HCT116 (cell line): ENCODE results near the gene TYK2. TPM values are rescaled to one million over a fixed set of nuclear protein-coding genes. Genes with fewer than 3 reads are reported as not detected.
A peak's percentile ranks its signal among the peaks of the same experiment; 100 is the strongest.

Experiments
- ATAC-seq: fragments of 200-7000 bp; cut with Tn5 transposase; 2 replicates; pipeline ENCODE4 v1.9.1; 2020; ENCODE audit warnings: mild to moderate bottlenecking, moderate library complexity
- BruUV-seq: library from RNA; stranded (reverse); fragments of 400-500 nt; replicated peaks from 2 replicates; lab custom pipeline; 2021; lab: Mats Ljungman, UMichigan
- CTCF ChIA-PET: fragments of 300-600 bp; sonication (Branson Sonifier 250); formaldehyde crosslinking; loops from one replicate; lab custom pipeline; 2021; ENCODE audit warnings: antibody characterized with exemption; lab: Charles Lee
- POLR2A ChIA-PET: fragments of 300-600, 350-600 bp; sonication (Branson Sonifier 250); formaldehyde crosslinking; loops from one replicate; lab custom pipeline; 2021; ENCODE audit warnings: antibody characterized with exemption; lab: Charles Lee
- RAD21 ChIA-PET, 2 experiments: fragments of 300-600 bp; sonication (Branson Sonifier 250); formaldehyde crosslinking; loops; one replicate each; lab custom pipeline; 2023; ENCODE audit warnings: low total read pairs in 2 of 2; ENCODE audit not compliant: uncharacterized antibody in 2 of 2, unreplicated experiment in 2 of 2, low non-redundant PET in 1 of 2; lab: Charles Lee
- DNase-seq: peaks from one replicate; pipeline ENCODE4 v3.0.0-alpha.2; 2010; ENCODE audit warnings: low read depth, low spot score
- H2AFZ ChIP-seq: fragments of 200-600 bp; shearing (Covaris generic), sonication (generic); 2 replicates; pipeline ENCODE4 v1.6.1; 2017; ENCODE audit warnings: low read depth, mixed run types, mixed read lengths, antibody characterized with exemption, low read length; ENCODE audit not compliant: poor library complexity, severe bottlenecking
- H3K27ac ChIP-seq: 2 replicates; pipeline ENCODE4 v1.5.1; 2012; ENCODE audit warnings: low read depth, low read length
- H3K27me3 ChIP-seq: fragments of 200-600 bp; sonication (generic); 2 replicates; pipeline ENCODE4 v1.6.1; 2016; ENCODE audit warnings: mixed run types, low read length, mixed read lengths; ENCODE audit not compliant: insufficient read depth
- H3K36me3 ChIP-seq, 2 experiments: fragments of 200-500 bp in 1 of 2; fragments of 200-600 bp in 1 of 2; sonication (Bioruptor generic) in 1 of 2; sonication (generic) in 1 of 2; 2 replicates each; pipeline versions ENCODE4 v1.5.1 to v1.6.1; 2014 to 2016; ENCODE audit warnings: low read length in 2 of 2, inconsistent platforms in 1 of 2, mixed read lengths in 1 of 2, mixed run types in 1 of 2; ENCODE audit not compliant: insufficient read depth in 2 of 2, control insufficient read depth in 1 of 2
- H3K4me1 ChIP-seq, 2 experiments: fragments of 200-600 bp in 1 of 2; sonication (generic) in 1 of 2; 2 replicates each; pipeline versions ENCODE4 v1.5.1 to v1.6.1; 2012 to 2017; ENCODE audit warnings: low read length in 2 of 2, inconsistent platforms in 1 of 2, mild to moderate bottlenecking in 1 of 2, mixed read lengths in 1 of 2, mixed run types in 1 of 2, moderate library complexity in 1 of 2; ENCODE audit not compliant: insufficient read depth in 2 of 2, control insufficient read depth in 1 of 2
- H3K4me2 ChIP-seq: fragments of 200-600 bp; sonication (generic); 2 replicates; pipeline ENCODE4 v1.6.1; 2017; ENCODE audit warnings: mixed run types, low read length, mixed read lengths
- H3K4me3 ChIP-seq, 2 experiments: fragments of 200-600 bp in 1 of 2; sonication (generic) in 1 of 2; replicated peaks in 1 of 2; 2 replicates each; pipeline ENCODE4 v1.5.1; 2011 to 2016; ENCODE audit warnings: low read length in 2 of 2, control low read depth in 1 of 2, low read depth in 1 of 2, mild to moderate bottlenecking in 1 of 2, mixed read lengths in 1 of 2, mixed run types in 1 of 2
- H3K79me2 ChIP-seq: fragments of 200-600 bp; sonication (generic); 2 replicates; pipeline ENCODE4 v1.6.1; 2017; ENCODE audit warnings: mild to moderate bottlenecking, mixed run types, low read length, moderate library complexity, mixed read lengths; ENCODE audit not compliant: insufficient read depth
- H3K9ac ChIP-seq: fragments of 200-600 bp; sonication (generic); 2 replicates; pipeline ENCODE4 v1.6.1; 2016; ENCODE audit warnings: low read length, mixed read lengths
- H3K9me2 ChIP-seq: fragments of 200-600 bp; sonication (generic), shearing (Covaris generic); 2 replicates; pipeline ENCODE4 v1.6.1; 2017; ENCODE audit warnings: mixed run types, mild to moderate bottlenecking, moderate library complexity; ENCODE audit not compliant: insufficient read depth
- H3K9me3 ChIP-seq, 2 experiments: fragments of 200-500 bp in 1 of 2; fragments of 200-600 bp in 1 of 2; sonication (Bioruptor generic) in 1 of 2; sonication (generic) in 1 of 2; 2 replicates each; pipeline ENCODE4 v1.6.1; 2014 to 2017; ENCODE audit warnings: low read length in 2 of 2, mixed read lengths in 2 of 2, inconsistent platforms in 1 of 2, low read depth in 1 of 2, mild to moderate bottlenecking in 1 of 2, mixed run types in 1 of 2, moderate library complexity in 1 of 2; ENCODE audit not compliant: control insufficient read depth in 1 of 2, insufficient read depth in 1 of 2
- H4K20me1 ChIP-seq: fragments of 200-600 bp; sonication (generic), shearing (Covaris generic); 2 replicates; pipeline ENCODE4 v1.6.1; 2017; ENCODE audit warnings: mixed run types, mild to moderate bottlenecking, moderate library complexity; ENCODE audit not compliant: insufficient read depth
- CEBPB ChIP-seq: IDR thresholded peaks from 2 replicates; pipeline ENCODE4 v1.6.1; 2012; ENCODE audit warnings: low read depth
- EGR1 ChIP-seq: IDR thresholded peaks from 2 replicates; pipeline ENCODE4 v1.6.1; 2012; ENCODE audit warnings: low read depth
- ELF1 ChIP-seq: IDR thresholded peaks from 2 replicates; pipeline ENCODE4 v1.6.1; 2012; ENCODE audit warnings: low read depth, borderline replicate concordance
- EZH2 ChIP-seq: fragments of 200-600 bp; sonication (generic); IDR thresholded peaks from 2 replicates; pipeline ENCODE4 v1.6.1; 2017; ENCODE audit warnings: antibody characterized with exemption, mixed run types
- EZH2phosphoT487 ChIP-seq: fragments of 200-600 bp; IDR thresholded peaks from 2 replicates; pipeline ENCODE4 v1.6.1; 2018; ENCODE audit warnings: antibody characterized with exemption, borderline replicate concordance
- FOSL1 ChIP-seq: IDR thresholded peaks from 2 replicates; pipeline ENCODE4 v1.6.1; 2012; ENCODE audit warnings: low read depth
- JUND ChIP-seq: IDR thresholded peaks from 2 replicates; pipeline ENCODE4 v1.6.1; 2012
- POLR2A ChIP-seq: IDR thresholded peaks from 2 replicates; pipeline ENCODE4 v1.7.0; 2011; ENCODE audit warnings: borderline replicate concordance; ENCODE audit not compliant: insufficient read depth, insufficient read length; ENCODE audit errors: extremely low read depth
- POLR2AphosphoS5 ChIP-seq: IDR thresholded peaks from 2 replicates; pipeline ENCODE4 v1.6.1; 2011; ENCODE audit warnings: mild to moderate bottlenecking, low read depth, low read length, moderate library complexity
- RAD21 ChIP-seq: IDR thresholded peaks from 2 replicates; pipeline ENCODE4 v1.6.1; 2012; ENCODE audit warnings: low read depth, mild to moderate bottlenecking
- SIN3A ChIP-seq: IDR thresholded peaks from 2 replicates; pipeline ENCODE4 v1.6.1; 2012; ENCODE audit warnings: low read depth
- SRF ChIP-seq: IDR thresholded peaks from 2 replicates; pipeline ENCODE4 v1.6.1; 2012; ENCODE audit warnings: low read depth
- TCF7L2 ChIP-seq: IDR thresholded peaks from 2 replicates; pipeline ENCODE4 v1.7.0; 2011; ENCODE audit warnings: borderline replicate concordance, inconsistent platforms; ENCODE audit not compliant: insufficient read depth, insufficient read length; ENCODE audit errors: extremely low read depth
- YY1 ChIP-seq: IDR thresholded peaks from 2 replicates; pipeline ENCODE4 v1.6.1; 2011; ENCODE audit warnings: low read length, low read depth, moderate library complexity, mild to moderate bottlenecking; ENCODE audit not compliant: insufficient replicate concordance; ENCODE audit errors: extremely low read depth
- ZFX ChIP-seq: fragments of 450-650 bp; IDR thresholded peaks from 2 replicates; pipeline ENCODE4 v1.6.1; 2017
- ZNF274 ChIP-seq: fragments of 200-500 bp; sonication (Bioruptor generic); IDR thresholded peaks from 2 replicates; pipeline ENCODE4 v1.6.1; 2014; ENCODE audit warnings: mild to moderate bottlenecking, low read depth, low read length, inconsistent platforms
- intact Hi-C: fragments of 100-400 bp; cut with micrococcal nuclease; formaldehyde crosslinking; loops from 2 replicates; pipeline ENCODE4 v1.10.0; 2022
- total RNA-seq: library from RNA; stranded (reverse); gene quantifications from one replicate; pipeline ENCODE4 v1.2.1, GENCODE V29; 2021; ENCODE audit not compliant: unreplicated experiment
- TF ChIP-seq, protein P1 (sequence below): IDR thresholded peaks from 2 replicates; pipeline ENCODE4 v1.6.1; 2011; ENCODE audit warnings: mild to moderate bottlenecking, low read length, moderate library complexity; ENCODE audit not compliant: insufficient replicate concordance; ENCODE audit errors: extremely low read depth
- TF ChIP-seq, protein P2 (sequence below), 3 experiments: fragments of 200-600 bp in 1 of 3; sonication (generic) in 1 of 3; IDR thresholded peaks in 2 of 3; conservative IDR thresholded peaks in 1 of 3; 2 replicates each; pipeline ENCODE4 v1.5.1; 2012 to 2017; ENCODE audit warnings: low read depth in 2 of 3, low read length in 2 of 3, antibody characterized with exemption in 1 of 3, borderline replicate concordance in 1 of 3, control low read depth in 1 of 3, mild to moderate bottlenecking in 1 of 3, mixed read lengths in 1 of 3, mixed run types in 1 of 3, moderate library complexity in 1 of 3; ENCODE audit not compliant: insufficient read depth in 1 of 3
- TF ChIP-seq, protein P3 (sequence below): IDR thresholded peaks from 2 replicates; pipeline ENCODE4 v1.6.1; 2012
- TF ChIP-seq, protein P4 (sequence below): IDR thresholded peaks from 2 replicates; pipeline ENCODE4 v1.6.1; 2012

Gene TYK2
- total RNA-seq, 1 experiment from 2014 or later, result 110 TPM

DNA sequence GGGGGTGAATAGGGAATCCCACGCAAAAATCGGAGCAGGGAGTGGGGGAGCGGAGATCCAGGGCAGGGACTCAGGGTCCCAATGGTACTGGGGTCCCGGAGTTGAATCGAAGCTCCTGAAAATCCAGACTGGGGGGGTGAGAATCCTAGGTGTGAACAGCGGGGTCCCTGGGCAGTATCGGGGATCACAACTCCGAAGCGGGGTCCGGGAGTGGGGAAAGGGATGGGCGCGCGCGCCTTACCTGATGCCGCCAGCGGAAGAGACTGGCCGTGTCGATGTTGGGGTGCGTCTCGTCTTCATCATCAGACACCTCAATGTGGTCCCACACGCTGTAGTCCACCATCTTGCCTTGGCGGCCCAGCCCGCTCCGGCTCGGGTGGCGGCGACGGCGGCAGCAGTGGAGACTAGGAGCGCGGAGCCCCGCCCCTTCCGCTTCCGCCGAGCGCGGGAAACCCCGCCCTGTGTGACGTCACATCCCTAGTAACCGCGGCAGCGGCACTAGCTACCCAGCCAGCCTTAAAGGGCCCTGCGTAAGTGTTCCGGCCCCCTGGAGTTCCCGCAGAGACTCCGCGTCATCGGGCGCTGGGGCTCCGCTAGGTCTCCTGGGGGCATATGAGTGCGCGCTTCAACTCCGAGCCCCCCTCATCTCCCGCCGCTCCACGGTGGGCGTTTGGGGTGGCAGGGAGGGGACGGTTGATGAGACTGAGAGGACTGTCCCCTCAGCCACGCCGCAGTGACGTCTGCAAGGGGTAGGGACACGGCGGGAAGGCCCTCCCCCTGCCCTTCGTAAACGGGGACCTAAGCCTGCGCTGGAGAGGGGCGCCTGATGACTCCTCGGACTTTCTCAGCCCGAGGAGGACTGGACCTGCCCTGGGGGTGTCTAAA, 23.0 kb upstream of the TYK2 start, which contains the start of gene CDC37:
Gene CDC37, minus strand, starts transcription at position 406 of the 885 bp plus-strand sequence. Its CDS starts 63 bp downstream, at position 343.
- CTCF ChIA-PET, result interaction anchor here (0.5 to 4.4 kb wide), 17 partner anchors 9 to 315 kb away, joined by 3 to 60 read pairs (median 4); partner anchors contain the start of genes DNM2, ICAM5 and MRPL4
- H3K4me1 ChIP-seq, result peaks cover 11 to 36% of the 10 kb centered on the region in 2 experiments
- H3K4me2 ChIP-seq, result peak within 1 kb of the TSS; percentile 99
- DNase-seq, result peak; percentile 93
- peak within 1 kb of the TSS; percentile 97 for H3K9ac ChIP-seq
- H3K9me3 ChIP-seq, result no peaks in the 10 kb centered on the region
- no peaks in the 10 kb centered on the region for H3K27me3 ChIP-seq
- H3K27ac ChIP-seq, result peak within 1 kb of the TSS; percentile 79
- intact Hi-C loops, result loop anchor here (1.0 to 5.0 kb wide), 3 partner anchors 74 to 296 kb away; partner anchors contain the start of genes CDKN2D and KRI1
- peaks cover 2 to 17% of the 10 kb centered on the region in 2 experiments; a peak in 3 of 4 replicates for H3K36me3 ChIP-seq
- RAD21 ChIA-PET, result interaction anchor here (1.0 to 1.2 kb wide), 2 partner anchors 80 to 150 kb away, joined by 3 to 4 read pairs; no protein-coding TSS in a partner anchor
- BruUV-seq, result TSS peak; percentile 55
- peaks cover 50% of the 10 kb centered on the region for H3K79me2 ChIP-seq
- POLR2A ChIA-PET, result interaction anchor here (0.6 to 1.8 kb wide), 4 partner anchors 9 to 21 kb away, joined by 3 to 7 read pairs (median 4); no protein-coding TSS in a partner anchor
- H3K9me2 ChIP-seq, result no peaks in the 10 kb centered on the region
- peak within 1 kb of the TSS; percentile 90 for H2AFZ ChIP-seq
- H4K20me1 ChIP-seq, result peaks cover 7% of the 10 kb centered on the region; the same call in 1 of the 2 replicates
- ATAC-seq, result peak; percentile 84
- H3K4me3 ChIP-seq, result peak within 1 kb of the TSS; percentile 94 to 100
- TF ChIP-seq, protein P1, sequence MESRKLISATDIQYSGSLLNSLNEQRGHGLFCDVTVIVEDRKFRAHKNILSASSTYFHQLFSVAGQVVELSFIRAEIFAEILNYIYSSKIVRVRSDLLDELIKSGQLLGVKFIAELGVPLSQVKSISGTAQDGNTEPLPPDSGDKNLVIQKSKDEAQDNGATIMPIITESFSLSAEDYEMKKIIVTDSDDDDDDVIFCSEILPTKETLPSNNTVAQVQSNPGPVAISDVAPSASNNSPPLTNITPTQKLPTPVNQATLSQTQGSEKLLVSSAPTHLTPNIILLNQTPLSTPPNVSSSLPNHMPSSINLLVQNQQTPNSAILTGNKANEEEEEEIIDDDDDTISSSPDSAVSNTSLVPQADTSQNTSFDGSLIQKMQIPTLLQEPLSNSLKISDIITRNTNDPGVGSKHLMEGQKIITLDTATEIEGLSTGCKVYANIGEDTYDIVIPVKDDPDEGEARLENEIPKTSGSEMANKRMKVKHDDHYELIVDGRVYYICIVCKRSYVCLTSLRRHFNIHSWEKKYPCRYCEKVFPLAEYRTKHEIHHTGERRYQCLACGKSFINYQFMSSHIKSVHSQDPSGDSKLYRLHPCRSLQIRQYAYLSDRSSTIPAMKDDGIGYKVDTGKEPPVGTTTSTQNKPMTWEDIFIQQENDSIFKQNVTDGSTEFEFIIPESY, result no peak
- TF ChIP-seq FOSL1 (no peak), ZNF274 (no peak), EGR1 (no peak), SRF (no peak), YY1 (peak; percentile 79), EZH2 (no peak), POLR2AphosphoS5 (peak; percentile 97), ZFX (peak; percentile 25; the same call in 1 of the 2 replicates), JUND (no peak), EZH2phosphoT487 (no peak), RAD21 (no peak), POLR2A (peak; percentile 47), CEBPB (no peak), ELF1 (no peak; the same call in 1 of the 2 replicates), TCF7L2 (peak; percentile 13), SIN3A (peak; percentile 92; the same call in 1 of the 2 replicates)
- TF ChIP-seq, protein P2, sequence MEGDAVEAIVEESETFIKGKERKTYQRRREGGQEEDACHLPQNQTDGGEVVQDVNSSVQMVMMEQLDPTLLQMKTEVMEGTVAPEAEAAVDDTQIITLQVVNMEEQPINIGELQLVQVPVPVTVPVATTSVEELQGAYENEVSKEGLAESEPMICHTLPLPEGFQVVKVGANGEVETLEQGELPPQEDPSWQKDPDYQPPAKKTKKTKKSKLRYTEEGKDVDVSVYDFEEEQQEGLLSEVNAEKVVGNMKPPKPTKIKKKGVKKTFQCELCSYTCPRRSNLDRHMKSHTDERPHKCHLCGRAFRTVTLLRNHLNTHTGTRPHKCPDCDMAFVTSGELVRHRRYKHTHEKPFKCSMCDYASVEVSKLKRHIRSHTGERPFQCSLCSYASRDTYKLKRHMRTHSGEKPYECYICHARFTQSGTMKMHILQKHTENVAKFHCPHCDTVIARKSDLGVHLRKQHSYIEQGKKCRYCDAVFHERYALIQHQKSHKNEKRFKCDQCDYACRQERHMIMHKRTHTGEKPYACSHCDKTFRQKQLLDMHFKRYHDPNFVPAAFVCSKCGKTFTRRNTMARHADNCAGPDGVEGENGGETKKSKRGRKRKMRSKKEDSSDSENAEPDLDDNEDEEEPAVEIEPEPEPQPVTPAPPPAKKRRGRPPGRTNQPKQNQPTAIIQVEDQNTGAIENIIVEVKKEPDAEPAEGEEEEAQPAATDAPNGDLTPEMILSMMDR (IDR thresholded peaks at IDR 0.05 in 2 of 3, conservative IDR thresholded peaks at IDR 0.05 in 1 of 3; ENCODE audit: borderline replicate concordance in 1 of 3, insufficient read depth in 1 of 3, low read depth in 2 of 3, low read length in 2 of 3), result no peak
- TF ChIP-seq, protein P3, sequence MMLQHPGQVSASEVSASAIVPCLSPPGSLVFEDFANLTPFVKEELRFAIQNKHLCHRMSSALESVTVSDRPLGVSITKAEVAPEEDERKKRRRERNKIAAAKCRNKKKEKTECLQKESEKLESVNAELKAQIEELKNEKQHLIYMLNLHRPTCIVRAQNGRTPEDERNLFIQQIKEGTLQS, result no peak
- TF ChIP-seq, protein P4, sequence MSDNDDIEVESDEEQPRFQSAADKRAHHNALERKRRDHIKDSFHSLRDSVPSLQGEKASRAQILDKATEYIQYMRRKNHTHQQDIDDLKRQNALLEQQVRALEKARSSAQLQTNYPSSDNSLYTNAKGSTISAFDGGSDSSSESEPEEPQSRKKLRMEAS, result peak; percentile 77
